Stimulated activated naive CD8-positive, alpha-beta T cell treated with anti-CD3 and anti-CD28 coated beads, Interleukin-15, amount 100 ng/mL, for 72 hours (primary cell): ENCODE data around the gene ABHD17B.
"Not testable (repeated sequence)": the region's sequence is repeated elsewhere in the genome, so short reads cannot be mapped to it uniquely, and the experiment has no call there.

Experiments
- ATAC-seq: fragments of 150-1000 bp; cut with Tn5 transposase; 2 replicates; pipeline ENCODE4 v1.10.0; 2021; ENCODE audit warnings: mild to moderate bottlenecking, moderate library complexity
- DNase-seq, 2 donors: peaks; one replicate each; pipeline ENCODE4 v3.0.0; 2021 to 2022
- H3K27ac Mint-ChIP-seq, 2 donors: one replicate each; pipeline ENCODE4 v1.8.0; 2022; ENCODE audit warnings: mild to moderate bottlenecking in 2 of 2, mixed read lengths in 2 of 2, moderate library complexity in 2 of 2
- H3K27me3 Mint-ChIP-seq: one replicate; pipeline ENCODE4 v1.8.0; 2022; ENCODE audit warnings: mixed read lengths
- H3K4me1 Mint-ChIP-seq: one replicate; pipeline ENCODE4 v1.8.0; 2022; ENCODE audit warnings: mild to moderate bottlenecking, mixed read lengths
- H3K4me3 Mint-ChIP-seq, 2 donors: one replicate each; pipeline ENCODE4 v1.8.0; 2022; ENCODE audit warnings: mild to moderate bottlenecking in 2 of 2, mixed read lengths in 2 of 2, moderate library complexity in 1 of 2
- H3K9me3 Mint-ChIP-seq, 2 donors: one replicate each; pipeline ENCODE4 v1.8.0; 2022; ENCODE audit warnings: mixed read lengths in 2 of 2

The ABHD17B gene

GRCh38 chr9:71924576-71924975 is 13.6 kb upstream of the ABHD17B start:
- ATAC-seq = no peak
- Mint-ChIP-seq H3K4me1 (peaks cover 5% of the 10 kb centered on the region), H3K27me3 (no peaks in the 10 kb centered on the region), H3K27ac (no peak overlapping the region), H3K9me3 (no peaks in the 10 kb centered on the region), H3K4me3 (no peak overlapping the region)
- no peak for DNase-seq

GRCh38 chr9:71921190-71921814 is 10.3 kb upstream of the ABHD17B start:
- ATAC-seq (no peak), DNase-seq (no peak)
- Mint-ChIP-seq H3K4me3 (no peak overlapping the region), H3K9me3 (no peaks in the 10 kb centered on the region), H3K27me3 (no peaks in the 10 kb centered on the region), H3K4me1 (peaks cover 19% of the 10 kb centered on the region), H3K27ac (no peak overlapping the region)

- no peak for ATAC-seq
- H3K27ac Mint-ChIP-seq = no peak overlapping the region
- no peaks in the 10 kb centered on the region for H3K27me3 Mint-ChIP-seq
- H3K9me3 Mint-ChIP-seq = no peaks in the 10 kb centered on the region
- H3K4me3 Mint-ChIP-seq = no peak overlapping the region
- no peak for DNase-seq
- H3K4me1 Mint-ChIP-seq = peaks cover 24% of the 10 kb centered on the region
Observed at GRCh38 chr9:71920456-71921189, 9.6 kb upstream of the ABHD17B start.

GRCh38 chr9:71918419-71918818 is 7.4 kb upstream of the ABHD17B start:
- no peak for DNase-seq
- peaks cover 36% of the 10 kb centered on the region for H3K4me1 Mint-ChIP-seq
- no peaks in the 10 kb centered on the region for H3K27me3 Mint-ChIP-seq
- no peak for ATAC-seq
- H3K9me3 Mint-ChIP-seq = no peaks in the 10 kb centered on the region
- no peak overlapping the region for H3K27ac Mint-ChIP-seq
- no peak overlapping the region for H3K4me3 Mint-ChIP-seq

- peak in 1 of 2 donors; percentile 41 for DNase-seq
- Mint-ChIP-seq H3K9me3 (no peaks in the 10 kb centered on the region), H3K4me3 (no peak overlapping the region), H3K27me3 (no peaks in the 10 kb centered on the region), H3K27ac (peak overlapping the region in 1 of 2 donors; percentile 40), H3K4me1 (peaks cover 48% of the 10 kb centered on the region)
- peak; percentile 97 for ATAC-seq
Observed at GRCh38 chr9:71916834-71917534, 6.0 kb upstream of the ABHD17B start.

- peaks cover 54% of the 10 kb centered on the region for H3K4me1 Mint-ChIP-seq
- no peaks in the 10 kb centered on the region for H3K9me3 Mint-ChIP-seq
- no peaks in the 10 kb centered on the region for H3K27me3 Mint-ChIP-seq
- no peak for DNase-seq
- no peak overlapping the region for H3K27ac Mint-ChIP-seq
- H3K4me3 Mint-ChIP-seq = no peak overlapping the region
- ATAC-seq = no peak
Observed at GRCh38 chr9:71915495-71915894, 4.5 kb upstream of the ABHD17B start.

GRCh38 chr9:71911908-71912335 is 929 bp upstream of the ABHD17B start:
- H3K4me1 Mint-ChIP-seq = peaks cover 70% of the 10 kb centered on the region
- H3K4me3 Mint-ChIP-seq = peak overlapping the region; percentile 97 to 98
- no peaks in the 10 kb centered on the region for H3K27me3 Mint-ChIP-seq
- DNase-seq (no peak), ATAC-seq (no peak)
- H3K9me3 Mint-ChIP-seq = no peaks in the 10 kb centered on the region
- H3K27ac Mint-ChIP-seq = peak overlapping the region; percentile 96 to 99

GRCh38 chr9:71910650-71911060 is 338 bp downstream of the ABHD17B start:
- peak; percentile 27 for ATAC-seq
- Mint-ChIP-seq H3K4me1 (peaks cover 65% of the 10 kb centered on the region), H3K9me3 (no peaks in the 10 kb centered on the region)

GRCh38 chr9:71909887-71910649 is 925 bp downstream of the ABHD17B start:
- ATAC-seq (peak; percentile 1), DNase-seq (peak; percentile 38 to 45)
- Mint-ChIP-seq H3K4me1 (peaks cover 63% of the 10 kb centered on the region), H3K27me3 (no peaks in the 10 kb centered on the region), H3K9me3 (no peaks in the 10 kb centered on the region), H3K4me3 (peak overlapping the region; percentile 97 to 98), H3K27ac (peak overlapping the region; percentile 63 to 88)

More at GRCh38 chr9:71910650-71911060, 338 bp downstream of the ABHD17B start:
- Mint-ChIP-seq H3K27ac (peak overlapping the region; percentile 96 to 99), H3K4me3 (peak overlapping the region; percentile 97 to 98), H3K27me3 (no peaks in the 10 kb centered on the region)
- no peak for DNase-seq

- H3K9me3 Mint-ChIP-seq = no peaks in the 10 kb centered on the region
- ATAC-seq (no peak), DNase-seq (no peak)
- H3K27me3 Mint-ChIP-seq = no peaks in the 10 kb centered on the region
- peak overlapping the region; percentile 97 to 98 for H3K4me3 Mint-ChIP-seq
- no peak overlapping the region for H3K27ac Mint-ChIP-seq
- peaks cover 58% of the 10 kb centered on the region for H3K4me1 Mint-ChIP-seq
Observed at GRCh38 chr9:71908825-71909224, 2.2 kb downstream of the ABHD17B start.

- no peaks in the 10 kb centered on the region for H3K27me3 Mint-ChIP-seq
- H3K27ac Mint-ChIP-seq = no peak overlapping the region
- no peak for ATAC-seq
- no peaks in the 10 kb centered on the region for H3K9me3 Mint-ChIP-seq
- H3K4me1 Mint-ChIP-seq = peaks cover 62% of the 10 kb centered on the region
- no peak for DNase-seq
- no peak overlapping the region for H3K4me3 Mint-ChIP-seq
Observed at GRCh38 chr9:71904076-71904475, 6.9 kb downstream of the ABHD17B start.

- Mint-ChIP-seq H3K4me3 (peak overlapping the region in 1 of 2 donors; percentile 14), H3K9me3 (no peaks in the 10 kb centered on the region), H3K4me1 (peaks cover 64% of the 10 kb centered on the region), H3K27ac (peak overlapping the region in 1 of 2 donors; percentile 24), H3K27me3 (no peaks in the 10 kb centered on the region)
- no peak for ATAC-seq
- DNase-seq = no peak
Observed at GRCh38 chr9:71901695-71902597, 9.0 kb downstream of the ABHD17B start.

- not testable (repeated sequence) for H3K4me3 Mint-ChIP-seq
Observed at GRCh38 chr9:71898756-71899155, 12.2 kb downstream of the ABHD17B start.

GRCh38 chr9:71897577-71897976 is 13.4 kb downstream of the ABHD17B start:
- Mint-ChIP-seq H3K9me3 (no peaks in the 10 kb centered on the region), H3K4me1 (peaks cover 85% of the 10 kb centered on the region), H3K4me3 (peak overlapping the region; percentile 3 to 64), H3K27me3 (no peaks in the 10 kb centered on the region), H3K27ac (no peak overlapping the region)
- peak; percentile 85 for ATAC-seq
- DNase-seq = no peak

More at GRCh38 chr9:71898756-71899155, 12.2 kb downstream of the ABHD17B start:
- not testable (repeated sequence) for H3K9me3 Mint-ChIP-seq, ATAC-seq, H3K27ac Mint-ChIP-seq, DNase-seq, H3K27me3 Mint-ChIP-seq
- H3K4me1 Mint-ChIP-seq = peaks cover 82% of the 10 kb centered on the region
